B cell (primary cell): ENCODE data around the gene TWNK. TPM values are rescaled to one million over a fixed set of nuclear protein-coding genes. Genes with fewer than 3 reads are reported as not detected.

Experiments used
- ATAC-seq: fragments of 200-7000 bp; cut with Tn5 transposase; one replicate; pipeline ENCODE4 v1.10.0; 2021; ENCODE audit warnings: low read depth, mild to moderate bottlenecking, moderate number of reproducible peaks, moderate library complexity
- CTCF ChIA-PET: fragments of 350-600 bp; sonication (Branson Sonifier 250); formaldehyde crosslinking; loops from one replicate; lab custom pipeline; 2021; ENCODE audit warnings: antibody characterized with exemption, inconsistent platforms; lab: Charles Lee
- POLR2A ChIA-PET: fragments of 350-600 bp; sonication (Branson Sonifier 250); formaldehyde crosslinking; loops from one replicate; lab custom pipeline; 2021; ENCODE audit warnings: antibody characterized with exemption; lab: Charles Lee
- DNase-seq: peaks from one replicate; pipeline ENCODE4 v3.0.0; 2013
- H2AFZ ChIP-seq: 2 replicates; pipeline ENCODE4 v1.6.1; 2012; ENCODE audit warnings: mild to moderate bottlenecking, low read depth, low read length; ENCODE audit not compliant: insufficient read depth, poor library complexity, severe bottlenecking
- H3K27ac ChIP-seq, 2 donors: 1 replicate in 1 of 2; 2 replicates in 1 of 2; pipeline ENCODE4 v1.5.1; 2012 to 2013; ENCODE audit warnings: low read length in 2 of 2, mild to moderate bottlenecking in 2 of 2, moderate library complexity in 1 of 2
- H3K27me3 ChIP-seq, 4 experiments: fragments of 200-600 bp in 1 of 4; sonication (generic) in 1 of 4; replicated peaks in 1 of 4; 1 replicate in 2 of 4; 2 replicates in 2 of 4; pipeline versions ENCODE4 v1.6.1 to v1.7.0; 2013 to 2016; ENCODE audit warnings: low read length in 3 of 4, mild to moderate bottlenecking in 2 of 4, mixed read lengths in 1 of 4, moderate library complexity in 1 of 4; ENCODE audit not compliant: insufficient read depth in 4 of 4, control insufficient read depth in 3 of 4; ENCODE audit errors: control extremely low read depth in 1 of 4
- H3K36me3 ChIP-seq, 2 experiments: replicated peaks in 1 of 2; 1 replicate in 1 of 2; 2 replicates in 1 of 2; pipeline versions ENCODE4 v1.6.1 to v1.7.1; 2013; ENCODE audit warnings: low read length in 1 of 2; ENCODE audit not compliant: insufficient read depth in 2 of 2, control insufficient read depth in 1 of 2; ENCODE audit errors: control extremely low read depth in 1 of 2, extremely low read depth in 1 of 2
- H3K4me1 ChIP-seq, 2 donors: fragments of 200-600 bp in 1 of 2; sonication (generic) in 1 of 2; 1 replicate in 1 of 2; 2 replicates in 1 of 2; pipeline versions ENCODE4 v1.5.1 to v1.6.1; 2013 to 2017; ENCODE audit warnings: low read length in 2 of 2; ENCODE audit not compliant: control insufficient read depth in 2 of 2, insufficient read depth in 2 of 2
- H3K4me2 ChIP-seq: replicated peaks from 2 replicates; pipeline ENCODE3; 2012; ENCODE audit warnings: mild to moderate bottlenecking, low read depth, low read length; ENCODE audit not compliant: poor library complexity, severe bottlenecking
- H3K4me3 ChIP-seq, 5 experiments: fragments of 200-600 bp in 1 of 5; sonication (generic) in 1 of 5; 1 replicate in 3 of 5; 2 replicates in 2 of 5; pipeline versions ENCODE4 v1.5.1 to v1.7.0; 2011 to 2016; ENCODE audit warnings: low read length in 4 of 5, mild to moderate bottlenecking in 4 of 5, low read depth in 2 of 5, control low read depth in 1 of 5, moderate library complexity in 1 of 5; ENCODE audit not compliant: insufficient read depth in 1 of 5; ENCODE audit errors: control extremely low read depth in 1 of 5, extremely low read depth in 1 of 5
- H3K79me2 ChIP-seq: fragments of 200-600 bp; sonication (generic); one replicate; pipeline ENCODE4 v1.6.0; 2016; ENCODE audit warnings: low read length; ENCODE audit not compliant: control insufficient read depth, insufficient read depth
- H3K9ac ChIP-seq: fragments of 200-600 bp; sonication (generic); 2 replicates; pipeline ENCODE4 v1.6.1; 2017; ENCODE audit warnings: mild to moderate bottlenecking, low read length, moderate library complexity
- H3K9me3 ChIP-seq, 3 donors: one replicate each; pipeline versions ENCODE4 v1.6.1 to v1.7.1; 2013; ENCODE audit warnings: low read length in 2 of 3; ENCODE audit not compliant: control insufficient read depth in 2 of 3, insufficient read depth in 1 of 3; ENCODE audit errors: control extremely low read depth in 1 of 3
- H4K20me1 ChIP-seq: 2 replicates; pipeline ENCODE4 v1.6.0; 2012; ENCODE audit warnings: mild to moderate bottlenecking, low read length; ENCODE audit not compliant: insufficient read depth, control insufficient read depth, poor library complexity, severe bottlenecking
- H3K27ac Mint-ChIP-seq: one replicate; pipeline ENCODE4 v1.8.0; 2021; ENCODE audit warnings: mixed read lengths
- H3K27me3 Mint-ChIP-seq: one replicate; pipeline ENCODE4 v1.8.0; 2021; ENCODE audit warnings: mixed read lengths
- H3K4me1 Mint-ChIP-seq: one replicate; pipeline ENCODE4 v1.8.0; 2021; ENCODE audit warnings: mixed read lengths
- H3K4me3 Mint-ChIP-seq: one replicate; pipeline ENCODE4 v1.8.0; 2021; ENCODE audit warnings: mixed read lengths
- H3K9me3 Mint-ChIP-seq: one replicate; pipeline ENCODE4 v1.8.0; 2022; ENCODE audit warnings: mixed read lengths; ENCODE audit not compliant: insufficient read depth
- EZH2 ChIP-seq: IDR thresholded peaks from 2 replicates; pipeline ENCODE4 v1.6.1; 2012; ENCODE audit warnings: borderline replicate concordance, low read depth, mild to moderate bottlenecking, moderate library complexity, low read length; ENCODE audit not compliant: insufficient read depth, poor library complexity, severe bottlenecking
- WGBS: methylation state at CpG from one replicate; pipeline ENCODE4 v1.1.5; 2013; ENCODE audit warnings: missing lambda C conversion rate; ENCODE audit not compliant: insufficient coverage; 5-methylcytosine and 5-hydroxymethylcytosine counted together
- intact Hi-C: fragments of 100-400 bp; cut with micrococcal nuclease; formaldehyde crosslinking; loops from one replicate; pipeline ENCODE4 v1.10.0; 2022
- polyA plus RNA-seq: library from polyadenylated mRNA; depleted of rRNA; stranded (reverse); fragments of >200 nt; gene quantifications from 2 replicates; pipeline ENCODE4 v1.2.3, GENCODE V29; 2012
- total RNA-seq, 2 donors: library from RNA; stranded (reverse); fragments of 120-200 nt in 1 of 2; gene quantifications; 1 replicate in 1 of 2; 2 replicates in 1 of 2; pipeline versions ENCODE4 v1.2.3 to v1.2.4, GENCODE V29; 2013 to 2022
- TF ChIP-seq, protein P1 (sequence below): fragments of 200-600 bp; IDR thresholded peaks from one replicate; pipeline ENCODE4 v1.8.0; 2022; ENCODE audit warnings: antibody characterized with exemption, mild to moderate bottlenecking

The TWNK gene
- total and polyA plus RNA-seq, 2 donors (not counting 1 experiment from before 2014, with no cell fraction given), result 7.2 to 11.8 TPM

DNA sequence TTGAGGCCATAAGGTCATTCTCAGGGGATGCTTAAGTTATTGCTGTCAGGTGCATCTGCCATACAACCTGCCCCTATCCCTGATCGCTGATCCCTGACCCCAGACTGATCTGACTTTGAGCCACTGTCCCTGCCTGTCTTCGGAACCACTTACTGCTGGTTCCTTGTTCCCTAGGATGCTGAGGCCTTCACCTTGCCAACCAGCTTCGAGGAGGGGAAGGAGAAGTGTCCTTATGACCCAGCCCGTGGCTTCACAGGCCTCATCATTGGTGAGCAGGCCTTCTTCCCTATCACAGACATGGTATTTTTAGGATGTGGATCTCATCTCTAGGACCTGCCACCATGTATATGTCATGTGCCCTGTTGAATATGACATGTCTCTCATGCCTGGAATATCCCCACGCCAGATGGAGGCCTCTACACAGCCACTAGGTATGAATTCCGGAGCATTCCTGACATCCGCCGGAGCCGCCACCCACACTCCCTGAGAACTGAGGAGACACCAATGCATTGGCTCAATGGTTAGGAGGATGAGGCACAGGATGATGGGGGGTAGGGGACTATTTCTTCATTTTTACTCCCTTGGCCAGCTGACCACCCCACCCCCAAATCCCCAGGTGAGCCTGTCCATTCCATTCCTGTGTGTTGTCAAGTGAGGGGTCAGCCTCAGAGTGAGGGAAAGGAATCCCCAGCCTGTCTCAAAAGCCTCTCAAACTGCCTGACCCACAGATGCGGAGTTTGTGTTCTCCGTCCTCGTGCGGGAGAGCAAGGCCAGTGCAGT lies 9.0 kb upstream of the TWNK start:
- no peaks in the 10 kb centered on the region for H3K9me3 Mint-ChIP-seq
- no peak overlapping the region for H3K27ac Mint-ChIP-seq
- H3K27ac ChIP-seq, result no peak overlapping the region
- WGBS, result 100% methylated on average over 2 of the region's 13 CpGs
- TF ChIP-seq EZH2, result no peak
- TF ChIP-seq, protein P1, sequence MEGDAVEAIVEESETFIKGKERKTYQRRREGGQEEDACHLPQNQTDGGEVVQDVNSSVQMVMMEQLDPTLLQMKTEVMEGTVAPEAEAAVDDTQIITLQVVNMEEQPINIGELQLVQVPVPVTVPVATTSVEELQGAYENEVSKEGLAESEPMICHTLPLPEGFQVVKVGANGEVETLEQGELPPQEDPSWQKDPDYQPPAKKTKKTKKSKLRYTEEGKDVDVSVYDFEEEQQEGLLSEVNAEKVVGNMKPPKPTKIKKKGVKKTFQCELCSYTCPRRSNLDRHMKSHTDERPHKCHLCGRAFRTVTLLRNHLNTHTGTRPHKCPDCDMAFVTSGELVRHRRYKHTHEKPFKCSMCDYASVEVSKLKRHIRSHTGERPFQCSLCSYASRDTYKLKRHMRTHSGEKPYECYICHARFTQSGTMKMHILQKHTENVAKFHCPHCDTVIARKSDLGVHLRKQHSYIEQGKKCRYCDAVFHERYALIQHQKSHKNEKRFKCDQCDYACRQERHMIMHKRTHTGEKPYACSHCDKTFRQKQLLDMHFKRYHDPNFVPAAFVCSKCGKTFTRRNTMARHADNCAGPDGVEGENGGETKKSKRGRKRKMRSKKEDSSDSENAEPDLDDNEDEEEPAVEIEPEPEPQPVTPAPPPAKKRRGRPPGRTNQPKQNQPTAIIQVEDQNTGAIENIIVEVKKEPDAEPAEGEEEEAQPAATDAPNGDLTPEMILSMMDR, result no peak
- H3K27me3 ChIP-seq, result no peaks in the 10 kb centered on the region
- intact Hi-C loops, result no loop called here
- no peak overlapping the region for H2AFZ ChIP-seq
- no peak overlapping the region for H3K9ac ChIP-seq
- ATAC-seq (no peak), DNase-seq (no peak)
- H4K20me1 ChIP-seq, result no peaks in the 10 kb centered on the region
- peaks cover 0 to 26% of the 10 kb centered on the region in 2 experiments for H3K36me3 ChIP-seq
- no peak overlapping the region for H3K4me3 Mint-ChIP-seq
- no peaks in the 10 kb centered on the region for H3K4me1 ChIP-seq
- no peaks in the 10 kb centered on the region for H3K9me3 ChIP-seq
- H3K27me3 Mint-ChIP-seq, result no peaks in the 10 kb centered on the region
- H3K4me2 ChIP-seq, result no peak overlapping the region
- POLR2A ChIA-PET, result no interaction called here
- CTCF ChIA-PET, result no interaction called here
- H3K4me1 Mint-ChIP-seq, result no peaks in the 10 kb centered on the region
- no peak overlapping the region for H3K4me3 ChIP-seq
- H3K79me2 ChIP-seq, result no peaks in the 10 kb centered on the region

DNA sequence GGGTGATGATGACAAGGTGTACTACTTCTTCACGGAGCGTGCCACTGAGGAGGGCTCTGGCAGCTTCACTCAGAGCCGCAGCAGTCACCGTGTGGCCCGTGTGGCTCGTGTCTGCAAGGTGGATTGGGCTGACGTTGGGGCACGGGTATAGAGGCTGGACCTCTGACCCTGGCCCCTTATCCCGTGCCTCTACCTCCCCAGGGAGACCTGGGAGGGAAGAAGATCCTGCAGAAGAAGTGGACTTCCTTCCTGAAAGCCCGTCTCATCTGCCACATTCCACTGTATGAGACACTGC lies 8.5 kb upstream of the TWNK start:
- H3K9me3 ChIP-seq, result no peaks in the 10 kb centered on the region
- no peaks in the 10 kb centered on the region for H3K79me2 ChIP-seq
- H2AFZ ChIP-seq, result no peak overlapping the region
- intact Hi-C loops, result no loop called here
- no peaks in the 10 kb centered on the region for H3K9me3 Mint-ChIP-seq
- POLR2A ChIA-PET, result no interaction called here
- peaks cover 0 to 30% of the 10 kb centered on the region in 2 experiments for H3K36me3 ChIP-seq
- H3K4me3 ChIP-seq, result no peak overlapping the region
- WGBS, result 98% methylated on average over 7 of the region's 10 CpGs
- CTCF ChIA-PET, result no interaction called here
- no peak overlapping the region for H3K4me3 Mint-ChIP-seq
- H3K27me3 ChIP-seq, result no peaks in the 10 kb centered on the region
- H3K4me2 ChIP-seq, result no peak overlapping the region
- ATAC-seq (no peak), DNase-seq (no peak)
- H3K4me1 ChIP-seq, result no peaks in the 10 kb centered on the region
- TF ChIP-seq EZH2, result no peak
- TF ChIP-seq, protein P1, result no peak
- H3K4me1 Mint-ChIP-seq, result no peaks in the 10 kb centered on the region
- no peaks in the 10 kb centered on the region for H3K27me3 Mint-ChIP-seq
- no peak overlapping the region for H3K27ac Mint-ChIP-seq
- H3K27ac ChIP-seq, result no peak overlapping the region
- H4K20me1 ChIP-seq, result no peaks in the 10 kb centered on the region
- H3K9ac ChIP-seq, result no peak overlapping the region
